Loucy (cell line): ENCODE measurements around the gene COX7A2.

Experiments used
- CTCF ChIP-seq: fragments of 200-600 bp; sonication (generic); conservative IDR thresholded peaks from 2 replicates; pipeline ENCODE4 v1.5.1; 2014; ENCODE audit warnings: mild to moderate bottlenecking, antibody characterized with exemption, low read length
- EZH2phosphoT487 ChIP-seq: fragments of 200-600 bp; IDR thresholded peaks from 2 replicates; pipeline ENCODE4 v1.6.1; 2018; ENCODE audit warnings: antibody characterized with exemption, mild to moderate bottlenecking, moderate library complexity, borderline replicate concordance

GRCh38 chr6:75280131-75280855 lies 36.7 kb upstream of the COX7A2 start:
- no peak for TF ChIP-seq CTCF
- no peak for TF ChIP-seq EZH2phosphoT487
